ENCODE results near the gene UNC45A. TPM values are rescaled to one million over a fixed set of nuclear protein-coding genes. Genes with fewer than 3 reads are reported as not detected.
"Not testable (repeated sequence)": the region's sequence is repeated elsewhere in the genome, so short reads cannot be mapped to it uniquely, and the experiment has no call there.

Gene UNC45A
- total RNA-seq, 2 experiments from 2014 or later: 46.1 to 68.0 TPM

- Histone ChIP-seq H3K9me2 (ENCODE audit: insufficient read depth, low read length) (no peaks in the 10 kb centered on the region), H3K4me3 (ENCODE audit: low read depth, low read length, poor library complexity, severe bottlenecking) (no peak overlapping the region), H3K79me2 (ENCODE audit: insufficient read depth, low read depth, low read length) (peaks cover 7% of the 10 kb centered on the region; the same call in 1 of the 2 replicates), H3K36me3 (ENCODE audit: insufficient read depth, low read length) (no peaks in the 10 kb centered on the region), H3K27ac (ENCODE audit: low read depth, low read length, poor library complexity, severe bottlenecking) (no peak overlapping the region), H2AFZ (ENCODE audit: low read length) (no peak overlapping the region), H3K4me2 (ENCODE audit: low read length) (no peak overlapping the region), H3K4me1 (ENCODE audit: insufficient read depth, low read length, poor library complexity, severe bottlenecking) (peaks cover 14% of the 10 kb centered on the region), H4K20me1 (ENCODE audit: insufficient read depth, low read length) (no peaks in the 10 kb centered on the region), H3K9me3 (ENCODE audit: low read length) (no peaks in the 10 kb centered on the region)
- TF ChIP-seq CTCF (conservative IDR thresholded peaks at IDR 0.05; ENCODE audit: low read length): no peak
- TF ChIP-seq EZH2phosphoT487 (IDR thresholded peaks at IDR 0.05; ENCODE audit: borderline replicate concordance, low read depth, low read length): no peak
- intact Hi-C loops (cut with micrococcal nuclease; ENCODE audit: unreplicated experiment): no loop called here
- BruUV-seq (replicated peaks): no TSS peak
- POLR2A ChIA-PET: no interaction called here
- no peak for DNase-seq (ENCODE audit: low spot score)
- CTCF ChIA-PET (ENCODE audit: unreplicated experiment): no interaction called here
Observed at GRCh38 chr15:90924375-90924774, 10.7 kb upstream of the UNC45A start.

GRCh38 chr15:90926766-90927165 lies 8.3 kb upstream of the UNC45A start:
- H3K9me2 ChIP-seq (ENCODE audit: insufficient read depth, low read length); BruUV-seq (replicated peaks); H3K4me3 ChIP-seq (ENCODE audit: low read depth, low read length, poor library complexity, severe bottlenecking); H3K9me3 ChIP-seq (ENCODE audit: low read length); H3K4me2 ChIP-seq (ENCODE audit: low read length); H2AFZ ChIP-seq (ENCODE audit: low read length); CTCF ChIA-PET (ENCODE audit: unreplicated experiment); intact Hi-C loops (cut with micrococcal nuclease; ENCODE audit: unreplicated experiment); H3K27ac ChIP-seq (ENCODE audit: low read depth, low read length, poor library complexity, severe bottlenecking); DNase-seq (ENCODE audit: low spot score); H3K36me3 ChIP-seq (ENCODE audit: insufficient read depth, low read length); H4K20me1 ChIP-seq (ENCODE audit: insufficient read depth, low read length): not testable (repeated sequence)
- POLR2A ChIA-PET: interaction anchor here (0.6 kb wide), 1 partner anchor 458 kb away, joined by 8 read pairs; no protein-coding TSS in a partner anchor
- peaks cover 25% of the 10 kb centered on the region for H3K4me1 ChIP-seq (ENCODE audit: insufficient read depth, low read length, poor library complexity, severe bottlenecking)
- peaks cover 17% of the 10 kb centered on the region; the same call in 1 of the 2 replicates for H3K79me2 ChIP-seq (ENCODE audit: insufficient read depth, low read depth, low read length)

GRCh38 chr15:90928106-90928505 lies 7.0 kb upstream of the UNC45A start:
- H3K79me2 ChIP-seq (ENCODE audit: insufficient read depth, low read depth, low read length): peaks cover 17% of the 10 kb centered on the region; the same call in 1 of the 2 replicates
- H3K4me1 ChIP-seq (ENCODE audit: insufficient read depth, low read length, poor library complexity, severe bottlenecking): peaks cover 32% of the 10 kb centered on the region
- POLR2A ChIA-PET: interaction anchor here (0.6 kb wide), 1 partner anchor 31 kb away, joined by 3 read pairs; no protein-coding TSS in a partner anchor
- intact Hi-C loops (cut with micrococcal nuclease; ENCODE audit: unreplicated experiment); H2AFZ ChIP-seq (ENCODE audit: low read length); BruUV-seq (replicated peaks); H3K9me2 ChIP-seq (ENCODE audit: insufficient read depth, low read length); H4K20me1 ChIP-seq (ENCODE audit: insufficient read depth, low read length); CTCF ChIA-PET (ENCODE audit: unreplicated experiment); H3K36me3 ChIP-seq (ENCODE audit: insufficient read depth, low read length); H3K27ac ChIP-seq (ENCODE audit: low read depth, low read length, poor library complexity, severe bottlenecking); H3K9me3 ChIP-seq (ENCODE audit: low read length); DNase-seq (ENCODE audit: low spot score); H3K4me3 ChIP-seq (ENCODE audit: low read depth, low read length, poor library complexity, severe bottlenecking): not testable (repeated sequence)
- peak overlapping the region; percentile 87; the same call in 1 of the 2 replicates for H3K4me2 ChIP-seq (ENCODE audit: low read length)
